ENCODE measurements around the gene DNAI7.
A peak's percentile ranks its signal among the peaks of the same experiment; 100 is the strongest.

- TF ChIP-seq, protein P1, sequence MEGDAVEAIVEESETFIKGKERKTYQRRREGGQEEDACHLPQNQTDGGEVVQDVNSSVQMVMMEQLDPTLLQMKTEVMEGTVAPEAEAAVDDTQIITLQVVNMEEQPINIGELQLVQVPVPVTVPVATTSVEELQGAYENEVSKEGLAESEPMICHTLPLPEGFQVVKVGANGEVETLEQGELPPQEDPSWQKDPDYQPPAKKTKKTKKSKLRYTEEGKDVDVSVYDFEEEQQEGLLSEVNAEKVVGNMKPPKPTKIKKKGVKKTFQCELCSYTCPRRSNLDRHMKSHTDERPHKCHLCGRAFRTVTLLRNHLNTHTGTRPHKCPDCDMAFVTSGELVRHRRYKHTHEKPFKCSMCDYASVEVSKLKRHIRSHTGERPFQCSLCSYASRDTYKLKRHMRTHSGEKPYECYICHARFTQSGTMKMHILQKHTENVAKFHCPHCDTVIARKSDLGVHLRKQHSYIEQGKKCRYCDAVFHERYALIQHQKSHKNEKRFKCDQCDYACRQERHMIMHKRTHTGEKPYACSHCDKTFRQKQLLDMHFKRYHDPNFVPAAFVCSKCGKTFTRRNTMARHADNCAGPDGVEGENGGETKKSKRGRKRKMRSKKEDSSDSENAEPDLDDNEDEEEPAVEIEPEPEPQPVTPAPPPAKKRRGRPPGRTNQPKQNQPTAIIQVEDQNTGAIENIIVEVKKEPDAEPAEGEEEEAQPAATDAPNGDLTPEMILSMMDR (IDR thresholded peaks at IDR 0.05; ENCODE audit: low read depth, low read length, missing input control): peak; percentile 59
- TF ChIP-seq SP1 (IDR thresholded peaks at IDR 0.05) (no peak), TAF1 (conservative IDR thresholded peaks at IDR 0.05) (no peak), HNF4G (IDR thresholded peaks at IDR 0.05) (no peak), REST (IDR thresholded peaks at IDR 0.05) (no peak), FOXA1 (IDR thresholded peaks at IDR 0.05) (no peak), ZBTB33 (IDR thresholded peaks at IDR 0.05) (no peak), RXRA (IDR thresholded peaks at IDR 0.05) (no peak), RAD21 (IDR thresholded peaks at IDR 0.05) (peak; percentile 86 to 89), JUND (IDR thresholded peaks at IDR 0.05) (no peak)
- TF ChIP-seq, protein P2, sequence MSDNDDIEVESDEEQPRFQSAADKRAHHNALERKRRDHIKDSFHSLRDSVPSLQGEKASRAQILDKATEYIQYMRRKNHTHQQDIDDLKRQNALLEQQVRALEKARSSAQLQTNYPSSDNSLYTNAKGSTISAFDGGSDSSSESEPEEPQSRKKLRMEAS (IDR thresholded peaks at IDR 0.05): no peak
Observed at GRCh38 chr12:25241167-25242020, 46.4 kb upstream of the DNAI7 start.

All from liver (tissue), 3 donors.